Upper lobe of left lung (tissue), 4 donors: ENCODE data around the gene BEST1.

ENCODE experiments used
- POLR2A ChIP-seq, 4 donors: fragments of 450-650 bp; IDR thresholded peaks; one replicate each; pipeline ENCODE4 v1.5.1; 2016 to 2017; ENCODE audit warnings: antibody characterized with exemption in 4 of 4, mild to moderate bottlenecking in 2 of 4
- TF ChIP-seq, protein P1 (sequence below), 6 experiments: fragments of 450-650 bp in 4 of 6; fragments of 200-600 bp in 2 of 6; sonication (generic) in 2 of 6; IDR thresholded peaks; one replicate each; pipeline ENCODE4 v1.5.1; 2016 to 2019; ENCODE audit warnings: antibody characterized with exemption in 6 of 6

DNA sequence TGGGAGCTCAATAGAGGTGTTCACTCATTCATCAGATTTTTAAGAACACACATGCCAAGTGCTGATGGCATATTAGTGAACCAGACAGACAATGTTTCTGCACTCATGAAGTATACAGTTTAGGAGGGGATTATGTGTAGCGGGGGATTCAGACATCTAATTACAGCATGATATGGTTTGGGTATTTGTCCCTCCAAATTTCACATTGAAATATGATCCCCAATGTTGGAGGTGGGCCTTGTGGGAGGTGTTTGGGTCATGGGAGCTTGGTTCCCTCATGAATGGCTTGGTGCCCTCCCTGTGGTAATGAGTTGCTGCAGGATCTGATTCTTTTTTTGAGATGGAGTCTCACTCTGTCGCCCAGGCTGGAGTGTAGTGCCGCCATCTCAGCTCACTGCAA is 23.9 kb upstream of the BEST1 start:
- no peak for TF ChIP-seq POLR2A (IDR thresholded peaks at IDR 0.05)
- TF ChIP-seq, protein P1, sequence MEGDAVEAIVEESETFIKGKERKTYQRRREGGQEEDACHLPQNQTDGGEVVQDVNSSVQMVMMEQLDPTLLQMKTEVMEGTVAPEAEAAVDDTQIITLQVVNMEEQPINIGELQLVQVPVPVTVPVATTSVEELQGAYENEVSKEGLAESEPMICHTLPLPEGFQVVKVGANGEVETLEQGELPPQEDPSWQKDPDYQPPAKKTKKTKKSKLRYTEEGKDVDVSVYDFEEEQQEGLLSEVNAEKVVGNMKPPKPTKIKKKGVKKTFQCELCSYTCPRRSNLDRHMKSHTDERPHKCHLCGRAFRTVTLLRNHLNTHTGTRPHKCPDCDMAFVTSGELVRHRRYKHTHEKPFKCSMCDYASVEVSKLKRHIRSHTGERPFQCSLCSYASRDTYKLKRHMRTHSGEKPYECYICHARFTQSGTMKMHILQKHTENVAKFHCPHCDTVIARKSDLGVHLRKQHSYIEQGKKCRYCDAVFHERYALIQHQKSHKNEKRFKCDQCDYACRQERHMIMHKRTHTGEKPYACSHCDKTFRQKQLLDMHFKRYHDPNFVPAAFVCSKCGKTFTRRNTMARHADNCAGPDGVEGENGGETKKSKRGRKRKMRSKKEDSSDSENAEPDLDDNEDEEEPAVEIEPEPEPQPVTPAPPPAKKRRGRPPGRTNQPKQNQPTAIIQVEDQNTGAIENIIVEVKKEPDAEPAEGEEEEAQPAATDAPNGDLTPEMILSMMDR (IDR thresholded peaks at IDR 0.05) = no peak
